Smooth muscle cell (in vitro differentiated cells): Measurements from ENCODE around the gene PDGFRB. TPM values are rescaled to one million over a fixed set of nuclear protein-coding genes. Genes with fewer than 3 reads are reported as not detected.
A peak's percentile ranks its signal among the peaks of the same experiment; 100 is the strongest.

Source experiments
- DNase-seq: peaks from one replicate; lab custom pipeline; 2025; ENCODE audit not compliant: unreplicated experiment; lab: John Stamatoyannopoulos, UW
- H2AFZ ChIP-seq: fragments of 200-600 bp; sonication (generic); 2 replicates; pipeline ENCODE4 v1.6.0; 2016; ENCODE audit warnings: antibody characterized with exemption, low read depth, mild to moderate bottlenecking
- H3F3A ChIP-seq: fragments of 200-600 bp; sonication (generic); 2 replicates; pipeline ENCODE4 v1.6.0; 2017; ENCODE audit warnings: antibody characterized with exemption, low read depth
- H3K27ac ChIP-seq: fragments of 200-600 bp; sonication (generic); 2 replicates; pipeline ENCODE4 v1.5.1; 2016; ENCODE audit warnings: low read depth, mild to moderate bottlenecking
- H3K27me3 ChIP-seq: fragments of 200-600 bp; sonication (generic); 2 replicates; pipeline ENCODE4 v1.6.1; 2016; ENCODE audit warnings: low read depth, mild to moderate bottlenecking
- H3K36me3 ChIP-seq: fragments of 200-600 bp; sonication (generic); 2 replicates; pipeline ENCODE4 v1.5.1; 2016; ENCODE audit warnings: low read depth
- H3K4me1 ChIP-seq: fragments of 200-600 bp; sonication (generic); 2 replicates; pipeline ENCODE4 v1.5.1; 2016; ENCODE audit warnings: low read depth
- H3K4me2 ChIP-seq: fragments of 200-600 bp; sonication (generic); 2 replicates; pipeline ENCODE4 v1.6.0; 2016; ENCODE audit warnings: mild to moderate bottlenecking
- H3K4me3 ChIP-seq: fragments of 200-600 bp; sonication (generic); 2 replicates; pipeline ENCODE4 v1.5.1; 2016; ENCODE audit warnings: mild to moderate bottlenecking
- H3K79me2 ChIP-seq: fragments of 200-600 bp; sonication (generic); 2 replicates; pipeline ENCODE4 v1.6.0; 2016; ENCODE audit warnings: low read depth, mild to moderate bottlenecking
- H3K9ac ChIP-seq: fragments of 200-600 bp; sonication (generic); 2 replicates; pipeline ENCODE4 v1.6.0; 2016; ENCODE audit warnings: low read depth
- H3K9me3 ChIP-seq: fragments of 200-600 bp; sonication (generic); replicated peaks from 2 replicates; pipeline ENCODE4 v1.5.1; 2016; ENCODE audit warnings: low read depth
- H4K20me1 ChIP-seq: fragments of 200-600 bp; sonication (generic); 2 replicates; pipeline ENCODE4 v1.6.0; 2016; ENCODE audit warnings: low read depth
- WGBS: methylation state at CpG from one replicate; pipeline ENCODE4 v1.1.7; 2016; ENCODE audit warnings: low lambda C conversion rate; 5-methylcytosine and 5-hydroxymethylcytosine counted together
- polyA plus RNA-seq: library from polyadenylated mRNA; unstranded; fragments of >200 nt; fragmentation: Nextera tagmentation; extraction: Ambion mirVana; gene quantifications from 2 replicates; pipeline ENCODE4 v1.2.1, GENCODE V29; 2016
- total RNA-seq: library from RNA; depleted of rRNA; stranded (reverse); fragments of >200 nt; gene quantifications from 2 replicates; pipeline ENCODE4 v1.2.3, GENCODE V29; 2014
- TF ChIP-seq, protein P1 (sequence below): fragments of 200-600 bp; sonication (generic); IDR thresholded peaks from 2 replicates; pipeline ENCODE4 v1.5.1; 2017; ENCODE audit warnings: borderline replicate concordance, mild to moderate bottlenecking, antibody characterized with exemption; ENCODE audit not compliant: insufficient read depth, poor library complexity, severe bottlenecking

PDGFRB gene
- total and polyA plus RNA-seq, 2 experiments from 2014 or later, result 370 to 522 TPM

DNA sequence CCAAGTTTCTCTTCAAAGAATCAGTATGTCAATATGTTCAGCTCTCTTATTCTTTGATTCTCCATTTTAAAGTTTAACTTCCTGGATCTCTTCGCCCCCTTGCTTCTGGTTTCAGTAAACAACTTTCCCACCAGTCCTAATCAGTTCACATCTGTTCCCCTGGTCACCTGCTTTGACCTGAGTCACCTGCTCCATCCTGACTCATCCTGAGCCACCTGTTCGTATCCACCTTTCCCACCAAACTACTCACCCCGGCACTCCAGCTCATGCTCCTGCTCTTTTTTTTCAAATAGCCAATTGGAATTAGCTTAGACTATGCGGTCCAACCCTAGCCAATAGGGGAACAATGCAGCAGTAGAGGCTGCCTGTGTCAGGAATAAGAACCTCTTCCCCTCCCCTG, 45.7 kb downstream of the PDGFRB start:
- Histone ChIP-seq H3K36me3 (no peaks in the 10 kb centered on the region), H3K9me3 (no peaks in the 10 kb centered on the region), H3K4me3 (no peak overlapping the region), H2AFZ (no peak overlapping the region), H3K27me3 (no peaks in the 10 kb centered on the region), H3K4me1 (peaks cover 25% of the 10 kb centered on the region), H4K20me1 (no peaks in the 10 kb centered on the region), H3K27ac (peak overlapping the region; percentile 98), H3F3A (peaks cover 55% of the 10 kb centered on the region), H3K4me2 (peak overlapping the region; percentile 26), H3K9ac (no peak overlapping the region), H3K79me2 (no peaks in the 10 kb centered on the region)
- TF ChIP-seq, protein P1, sequence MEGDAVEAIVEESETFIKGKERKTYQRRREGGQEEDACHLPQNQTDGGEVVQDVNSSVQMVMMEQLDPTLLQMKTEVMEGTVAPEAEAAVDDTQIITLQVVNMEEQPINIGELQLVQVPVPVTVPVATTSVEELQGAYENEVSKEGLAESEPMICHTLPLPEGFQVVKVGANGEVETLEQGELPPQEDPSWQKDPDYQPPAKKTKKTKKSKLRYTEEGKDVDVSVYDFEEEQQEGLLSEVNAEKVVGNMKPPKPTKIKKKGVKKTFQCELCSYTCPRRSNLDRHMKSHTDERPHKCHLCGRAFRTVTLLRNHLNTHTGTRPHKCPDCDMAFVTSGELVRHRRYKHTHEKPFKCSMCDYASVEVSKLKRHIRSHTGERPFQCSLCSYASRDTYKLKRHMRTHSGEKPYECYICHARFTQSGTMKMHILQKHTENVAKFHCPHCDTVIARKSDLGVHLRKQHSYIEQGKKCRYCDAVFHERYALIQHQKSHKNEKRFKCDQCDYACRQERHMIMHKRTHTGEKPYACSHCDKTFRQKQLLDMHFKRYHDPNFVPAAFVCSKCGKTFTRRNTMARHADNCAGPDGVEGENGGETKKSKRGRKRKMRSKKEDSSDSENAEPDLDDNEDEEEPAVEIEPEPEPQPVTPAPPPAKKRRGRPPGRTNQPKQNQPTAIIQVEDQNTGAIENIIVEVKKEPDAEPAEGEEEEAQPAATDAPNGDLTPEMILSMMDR, result no peak
- DNase-seq, result no peak
- WGBS, result 68% methylated on average over 4 of the region's 4 CpGs

DNA sequence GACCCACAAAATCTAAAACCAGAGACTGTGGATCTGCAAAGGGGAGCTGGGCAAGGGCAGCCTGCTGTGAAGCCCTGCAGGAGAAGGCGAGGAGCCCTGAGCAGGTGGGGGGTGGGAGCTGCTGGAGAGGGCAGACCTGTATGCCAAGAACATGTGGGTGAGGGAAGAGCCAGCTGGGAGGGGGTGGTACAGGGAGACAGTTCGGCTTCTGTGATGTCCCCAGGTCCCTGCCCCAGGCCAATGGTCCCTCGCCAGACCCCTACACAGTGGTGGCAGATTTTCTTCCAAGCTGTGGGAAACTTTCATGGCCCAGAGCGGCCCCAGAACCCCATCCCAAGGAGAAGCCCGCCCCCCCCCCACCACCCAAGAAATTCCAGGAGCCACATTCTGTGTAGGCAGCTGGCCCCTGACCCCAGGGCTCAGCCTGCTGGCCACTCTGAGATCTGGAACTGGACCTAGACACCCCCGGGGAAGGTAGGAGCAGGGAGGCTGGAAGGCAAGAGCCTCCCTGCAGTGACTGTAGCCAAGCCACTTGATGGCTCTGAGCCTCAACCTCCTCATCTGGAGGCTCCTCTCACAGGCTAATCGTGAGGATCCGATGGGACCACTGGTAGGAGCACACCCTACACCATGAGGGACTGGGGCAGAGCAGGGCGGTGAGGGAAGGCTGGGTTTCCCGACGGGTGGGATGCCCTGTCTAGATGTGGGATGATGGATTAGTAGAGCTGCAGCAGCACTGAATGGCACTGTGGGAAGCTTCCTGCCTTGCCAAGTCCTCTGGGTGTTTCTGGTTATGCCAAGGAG, 46.7 kb downstream of the PDGFRB start:
- peaks cover 46% of the 10 kb centered on the region for H3F3A ChIP-seq
- 86% methylated on average over 11 of the region's 11 CpGs for whole genome bisulfite sequencing

DNA sequence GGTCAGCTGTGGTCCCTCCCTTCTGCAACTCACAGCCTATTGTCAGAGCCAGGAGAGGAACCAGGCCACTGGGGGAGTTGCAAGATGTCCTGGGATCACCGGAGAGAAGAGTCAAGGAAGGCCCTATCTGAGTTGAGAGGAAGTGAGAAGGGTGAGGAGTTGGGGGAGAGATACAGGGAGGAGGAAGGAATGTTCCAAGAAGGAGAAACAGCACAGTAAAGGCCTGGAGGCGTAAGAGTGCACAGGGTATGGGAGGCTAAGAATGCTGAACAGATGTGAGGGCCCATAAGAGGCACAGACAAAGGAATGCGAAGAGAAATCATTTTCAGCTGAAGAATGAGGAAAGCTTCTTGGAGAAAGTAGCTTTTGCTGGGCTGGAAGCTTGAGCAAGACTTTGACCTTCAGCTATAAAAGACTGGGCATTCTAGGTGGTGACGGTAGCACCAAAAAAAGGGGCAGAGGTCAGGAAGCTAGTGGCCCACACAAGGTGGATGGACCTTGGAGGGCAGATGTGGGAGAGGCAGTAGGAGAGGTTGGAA, 47.7 kb downstream of the PDGFRB start:
- Histone ChIP-seq H4K20me1 (no peaks in the 10 kb centered on the region), H3K9me3 (no peaks in the 10 kb centered on the region), H3K4me3 (no peak overlapping the region), H3K27ac (peak overlapping the region; percentile 98), H3K79me2 (no peaks in the 10 kb centered on the region), H3K4me1 (peaks cover 16% of the 10 kb centered on the region), H3K27me3 (no peaks in the 10 kb centered on the region), H3K36me3 (no peaks in the 10 kb centered on the region), H3K9ac (no peak overlapping the region), H2AFZ (no peak overlapping the region), H3F3A (peaks cover 37% of the 10 kb centered on the region), H3K4me2 (peak overlapping the region; percentile 0)
- TF ChIP-seq, protein P1, result no peak
- no peak for DNase-seq
- 37% methylated on average over 4 of the region's 4 CpGs for WGBS

More for the DNA sequence above, 46.7 kb downstream of the PDGFRB start:
- no peak overlapping the region for H3K4me2 ChIP-seq
- H2AFZ ChIP-seq, result no peak overlapping the region
- peak overlapping the region; percentile 98 for H3K27ac ChIP-seq
- no peak for DNase-seq
- H3K79me2 ChIP-seq, result no peaks in the 10 kb centered on the region
- no peaks in the 10 kb centered on the region for H4K20me1 ChIP-seq
- H3K27me3 ChIP-seq, result no peaks in the 10 kb centered on the region
- no peaks in the 10 kb centered on the region for H3K9me3 ChIP-seq
- TF ChIP-seq, protein P1, result no peak
- H3K9ac ChIP-seq, result no peak overlapping the region
- H3K4me3 ChIP-seq, result no peak overlapping the region
- H3K36me3 ChIP-seq, result no peaks in the 10 kb centered on the region
- H3K4me1 ChIP-seq, result peaks cover 25% of the 10 kb centered on the region
